ENCODE results near the gene SERPINE1. TPM values are rescaled to one million over a fixed set of nuclear protein-coding genes. Genes with fewer than 3 reads are reported as not detected.

SERPINE1 gene
- total and polyA plus RNA-seq, 2 of the 13 experiments (the other 11 are each of a cell fraction or from before 2014, with no cell fraction given), result 21.2 to 1,576 TPM

DNA sequence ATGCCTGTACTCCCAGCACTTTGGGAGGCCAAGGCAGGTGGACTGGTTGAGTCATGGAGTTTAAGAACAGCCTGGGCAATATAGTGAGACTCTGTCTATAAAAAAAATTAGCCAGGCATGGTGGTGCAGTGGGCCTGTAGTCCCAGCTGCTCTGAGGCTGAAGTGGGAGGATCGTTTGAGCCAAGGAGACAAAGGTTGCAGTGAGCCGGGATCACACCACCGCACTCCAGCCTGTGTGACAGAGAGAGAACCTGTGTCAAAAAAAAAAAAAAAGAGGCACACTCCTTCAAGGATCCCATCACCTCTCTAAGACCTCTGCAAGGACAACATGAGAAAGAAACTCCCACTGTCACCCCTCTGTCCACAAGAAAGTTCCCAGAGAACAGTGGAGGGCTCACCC, 48.8 kb downstream of the SERPINE1 start:
- in situ Hi-C loops (cut with HindIII; ENCODE audit: extremely low pct_ligation_motif_present, low pct_unique_long_range_greater_than_20kb) (no loop called here), intact Hi-C loops (cut with micrococcal nuclease; ENCODE audit: unreplicated experiment) (no loop called here)
- no peaks in the 10 kb centered on the region for H3K79me2 ChIP-seq (ENCODE audit: insufficient read depth, low read length)
- ATAC-seq (no peak), FAIRE-seq (no peak), DNase-seq (ENCODE audit: low spot score) (no peak)
- no peaks in the 10 kb centered on the region for H4K20me1 ChIP-seq (ENCODE audit: insufficient read depth, low read length)
- 0% methylated on average over 3 of the region's 3 CpGs for WGBS (ENCODE audit: low lambda C conversion rate)
- H3K9me3 ChIP-seq (ENCODE audit: low read length), result no peaks in the 10 kb centered on the region
- no peak for TF ChIP-seq ZNF703 (CRISPR knock-in tag; IDR thresholded peaks at IDR 0.05; ENCODE audit: borderline replicate concordance)
- no peak for TF ChIP-seq ZNF10 (CRISPR knock-in tag; IDR thresholded peaks at IDR 0.05; ENCODE audit: borderline replicate concordance, low read depth)
- no peak for TF ChIP-seq ZNF20 (CRISPR knock-in tag; IDR thresholded peaks at IDR 0.05)
- TF ChIP-seq MXI1 (IDR thresholded peaks at IDR 0.05; ENCODE audit: borderline replicate concordance, low read depth, low read length), result no peak
- TF ChIP-seq ZNF569 (CRISPR knock-in tag; IDR thresholded peaks at IDR 0.05; ENCODE audit: borderline replicate concordance), result no peak
- TF ChIP-seq CEBPB (IDR thresholded peaks at IDR 0.05; ENCODE audit: borderline replicate concordance, low read depth, low read length), result no peak
- TF ChIP-seq ZMYM4 (CRISPR knock-in tag; IDR thresholded peaks at IDR 0.05), result no peak
- TF ChIP-seq ZNF891 (CRISPR knock-in tag; IDR thresholded peaks at IDR 0.05), result no peak
- no peak for TF ChIP-seq ZBTB8A (CRISPR knock-in tag; IDR thresholded peaks at IDR 0.05; ENCODE audit: borderline replicate concordance, low read depth)
- TF ChIP-seq SUZ12 (IDR thresholded peaks at IDR 0.05; ENCODE audit: low read depth, low read length), result no peak
- TF ChIP-seq ZNF225 (CRISPR knock-in tag; IDR thresholded peaks at IDR 0.05), result no peak
- TF ChIP-seq HNRNPL (IDR thresholded peaks at IDR 0.05; ENCODE audit: low read depth, low read length), result no peak
- no peak for TF ChIP-seq NFE2L2 (IDR thresholded peaks at IDR 0.05; ENCODE audit: low read length)
- TF ChIP-seq SIX4 (CRISPR knock-in tag; IDR thresholded peaks at IDR 0.05), result no peak
- TF ChIP-seq CBX5 (CRISPR knock-in tag; IDR thresholded peaks at IDR 0.05; ENCODE audit: borderline replicate concordance), result no peak
- no peak for TF ChIP-seq ZNF619 (CRISPR knock-in tag; IDR thresholded peaks at IDR 0.05)
- no peak overlapping the region for H3K4me2 ChIP-seq (ENCODE audit: low read depth, low read length)
- ChIA-PET POLR2A (no interaction called here), CTCF (ENCODE audit: low intra/inter-chr PET ratio, low total read pairs) (no interaction called here)
- H3K27me3 ChIP-seq (ENCODE audit: control insufficient read depth in 1 of 2, insufficient read depth in 2 of 2, low read length in 2 of 2), result peaks cover 20 to 80% of the 10 kb centered on the region in 2 experiments
- H3K36me3 ChIP-seq (replicated peaks in 1 of 2; ENCODE audit: control insufficient read depth in 1 of 2, insufficient read depth in 2 of 2, low read length in 2 of 2), result no peaks in the 10 kb centered on the region
- H3K9ac ChIP-seq (ENCODE audit: insufficient read depth, low read depth, low read length), result no peak overlapping the region
- H3K4me1 ChIP-seq (ENCODE audit: insufficient read depth, low read length), result peaks cover 51% of the 10 kb centered on the region
- no peak overlapping the region for H2AFZ ChIP-seq (ENCODE audit: low read length)
- H3K27ac ChIP-seq (ENCODE audit: extremely low read length, insufficient read depth, low read length), result no peak overlapping the region
- H3K4me3 ChIP-seq (replicated peaks in 1 of 3; ENCODE audit: insufficient read depth in 1 of 3, low read depth in 2 of 3, low read length in 3 of 3), result no peak overlapping the region
- no TSS peak for BruUV-seq (replicated peaks)

Measured in HepG2 (cell line).